ENCODE data around the gene ESPN. TPM values are rescaled to one million over a fixed set of nuclear protein-coding genes. Genes with fewer than 3 reads are reported as not detected.
A peak's percentile ranks its signal among the peaks of the same experiment; 100 is the strongest.

The ESPN gene
- total and polyA plus RNA-seq, 4 donors, result 0.29 to 28.7 (median 0.69) TPM

GRCh38 chr1:6456800-6457466 lies 32.4 kb downstream of the ESPN start:
- Histone ChIP-seq H3K27ac (ENCODE audit: low read depth in 1 of 2, low read length in 2 of 2) (no peak overlapping the region), H3K27me3 (ENCODE audit: control insufficient read depth in 1 of 2, insufficient read depth in 2 of 2, low read length in 1 of 2) (no peaks in the 10 kb centered on the region), H3K9me3 (ENCODE audit: control insufficient read depth, low read length) (no peaks in the 10 kb centered on the region), H3K36me3 (ENCODE audit: control insufficient read depth in 1 of 2, insufficient read depth in 2 of 2, low read length in 1 of 2) (no peaks in the 10 kb centered on the region), H3K4me1 (ENCODE audit: control insufficient read depth in 1 of 2, insufficient read depth in 2 of 2, low read length in 2 of 2) (no peaks in the 10 kb centered on the region), H3K4me3 (ENCODE audit: low read length in 2 of 2) (no peak overlapping the region)
- WGBS, 2 donors, result 79% methylated on average over 11 of the region's 11 CpGs
- ATAC-seq (ENCODE audit: low FRiP score) (no peak), DNase-seq (no peak)
- intact Hi-C loops (cut with DNase I), result no loop called here

- intact Hi-C loops (cut with DNase I), result no loop called here
- 17 to 27% methylated on average over 13 to 18 of the region's 18 CpGs for WGBS, 2 donors
- Histone ChIP-seq H3K36me3 (ENCODE audit: control insufficient read depth in 1 of 2, insufficient read depth in 2 of 2, low read length in 1 of 2) (no peaks in the 10 kb centered on the region), H3K27me3 (ENCODE audit: control insufficient read depth in 1 of 2, insufficient read depth in 2 of 2, low read length in 1 of 2) (no peaks in the 10 kb centered on the region), H3K4me1 (ENCODE audit: control insufficient read depth in 1 of 2, insufficient read depth in 2 of 2, low read length in 2 of 2) (no peaks in the 10 kb centered on the region), H3K4me3 (ENCODE audit: low read length in 2 of 2) (no peak overlapping the region), H3K27ac (ENCODE audit: low read depth in 1 of 2, low read length in 2 of 2) (no peak overlapping the region), H3K9me3 (ENCODE audit: control insufficient read depth, low read length) (no peaks in the 10 kb centered on the region)
- DNase-seq (no peak), ATAC-seq (ENCODE audit: low FRiP score) (no peak)
These were observed 35.3 kb downstream of the ESPN start for GRCh38 chr1:6459850-6460265.

- ATAC-seq (ENCODE audit: low FRiP score), result peak; percentile 22
These were observed 35.9 kb downstream of the ESPN start for GRCh38 chr1:6460301-6461050.

GRCh38 chr1:6461051-6461530 lies 36.5 kb downstream of the ESPN start:
- Histone ChIP-seq H3K9me3 (ENCODE audit: control insufficient read depth, low read length) (no peaks in the 10 kb centered on the region), H3K4me1 (ENCODE audit: control insufficient read depth in 1 of 2, insufficient read depth in 2 of 2, low read length in 2 of 2) (no peaks in the 10 kb centered on the region), H3K27me3 (ENCODE audit: control insufficient read depth in 1 of 2, insufficient read depth in 2 of 2, low read length in 1 of 2) (no peaks in the 10 kb centered on the region), H3K27ac (ENCODE audit: low read depth in 1 of 2, low read length in 2 of 2) (no peak overlapping the region), H3K4me3 (ENCODE audit: low read length in 2 of 2) (no peak overlapping the region), H3K36me3 (ENCODE audit: control insufficient read depth in 1 of 2, insufficient read depth in 2 of 2, low read length in 1 of 2) (no peaks in the 10 kb centered on the region)
- intact Hi-C loops (cut with DNase I), result no loop called here
- DNase-seq (no peak), ATAC-seq (ENCODE audit: low FRiP score) (no peak)
- 69 to 76% methylated on average over 40 of the region's 40 CpGs for WGBS, 2 donors

More at GRCh38 chr1:6460301-6461050, 35.9 kb downstream of the ESPN start:
- H3K36me3 ChIP-seq (ENCODE audit: control insufficient read depth in 1 of 2, insufficient read depth in 2 of 2, low read length in 1 of 2), result no peaks in the 10 kb centered on the region
- DNase-seq, result peak in 1 of 2 donors; percentile 58
- intact Hi-C loops (cut with DNase I), result no loop called here
- H3K27ac ChIP-seq (ENCODE audit: low read depth in 1 of 2, low read length in 2 of 2), result no peak overlapping the region
- H3K4me1 ChIP-seq (ENCODE audit: control insufficient read depth in 1 of 2, insufficient read depth in 2 of 2, low read length in 2 of 2), result no peaks in the 10 kb centered on the region
- H3K4me3 ChIP-seq (ENCODE audit: low read length in 2 of 2), result no peak overlapping the region
- no peaks in the 10 kb centered on the region for H3K27me3 ChIP-seq (ENCODE audit: control insufficient read depth in 1 of 2, insufficient read depth in 2 of 2, low read length in 1 of 2)
- WGBS, 2 donors, result 43 to 44% methylated on average over 39 of the region's 39 CpGs
- H3K9me3 ChIP-seq (ENCODE audit: control insufficient read depth, low read length), result no peaks in the 10 kb centered on the region

GRCh38 chr1:6461538-6462411 lies 37.2 kb downstream of the ESPN start:
- H3K4me1 ChIP-seq (ENCODE audit: control insufficient read depth in 1 of 2, insufficient read depth in 2 of 2, low read length in 2 of 2), result no peaks in the 10 kb centered on the region
- no peaks in the 10 kb centered on the region for H3K27me3 ChIP-seq (ENCODE audit: control insufficient read depth in 1 of 2, insufficient read depth in 2 of 2, low read length in 1 of 2)
- no peak for DNase-seq
- no peak for ATAC-seq (ENCODE audit: low FRiP score)
- no peaks in the 10 kb centered on the region for H3K9me3 ChIP-seq (ENCODE audit: control insufficient read depth, low read length)
- H3K27ac ChIP-seq (ENCODE audit: low read depth in 1 of 2, low read length in 2 of 2), result no peak overlapping the region
- no peak overlapping the region for H3K4me3 ChIP-seq (ENCODE audit: low read length in 2 of 2)
- no peaks in the 10 kb centered on the region for H3K36me3 ChIP-seq (ENCODE audit: control insufficient read depth in 1 of 2, insufficient read depth in 2 of 2, low read length in 1 of 2)
- WGBS, 2 donors, result 80 to 85% methylated on average over 47 to 48 of the region's 48 CpGs
- intact Hi-C loops (cut with DNase I), result no loop called here

GRCh38 chr1:6462412-6463119 lies 38.0 kb downstream of the ESPN start:
- no peaks in the 10 kb centered on the region for H3K36me3 ChIP-seq (ENCODE audit: control insufficient read depth in 1 of 2, insufficient read depth in 2 of 2, low read length in 1 of 2)
- DNase-seq (no peak), ATAC-seq (ENCODE audit: low FRiP score) (no peak)
- no peaks in the 10 kb centered on the region for H3K9me3 ChIP-seq (ENCODE audit: control insufficient read depth, low read length)
- no peaks in the 10 kb centered on the region for H3K4me1 ChIP-seq (ENCODE audit: control insufficient read depth in 1 of 2, insufficient read depth in 2 of 2, low read length in 2 of 2)
- WGBS, 2 donors, result 84 to 85% methylated on average over 13 of the region's 13 CpGs
- H3K4me3 ChIP-seq (ENCODE audit: low read length in 2 of 2), result no peak overlapping the region
- intact Hi-C loops (cut with DNase I), result no loop called here
- H3K27me3 ChIP-seq (ENCODE audit: control insufficient read depth in 1 of 2, insufficient read depth in 2 of 2, low read length in 1 of 2), result no peaks in the 10 kb centered on the region
- H3K27ac ChIP-seq (ENCODE audit: low read depth in 1 of 2, low read length in 2 of 2), result no peak overlapping the region

GRCh38 chr1:6463120-6463412 lies 38.5 kb downstream of the ESPN start:
- Histone ChIP-seq H3K27ac (ENCODE audit: low read depth in 1 of 2, low read length in 2 of 2) (no peak overlapping the region), H3K36me3 (ENCODE audit: control insufficient read depth in 1 of 2, insufficient read depth in 2 of 2, low read length in 1 of 2) (no peaks in the 10 kb centered on the region), H3K4me1 (ENCODE audit: control insufficient read depth in 1 of 2, insufficient read depth in 2 of 2, low read length in 2 of 2) (no peaks in the 10 kb centered on the region), H3K9me3 (ENCODE audit: control insufficient read depth, low read length) (no peaks in the 10 kb centered on the region), H3K4me3 (ENCODE audit: low read length in 2 of 2) (no peak overlapping the region), H3K27me3 (ENCODE audit: control insufficient read depth in 1 of 2, insufficient read depth in 2 of 2, low read length in 1 of 2) (no peaks in the 10 kb centered on the region)
- WGBS, 2 donors, result 71 to 100% methylated on average over 1 of the region's 1 CpG
- no peak for ATAC-seq (ENCODE audit: low FRiP score)
- intact Hi-C loops (cut with DNase I), result no loop called here
- DNase-seq, result no peak

GRCh38 chr1:6464514-6464836 lies 39.9 kb downstream of the ESPN start:
- no peak overlapping the region for H3K27ac ChIP-seq (ENCODE audit: low read depth in 1 of 2, low read length in 2 of 2)
- H3K4me1 ChIP-seq (ENCODE audit: control insufficient read depth in 1 of 2, insufficient read depth in 2 of 2, low read length in 2 of 2), result no peaks in the 10 kb centered on the region
- intact Hi-C loops (cut with DNase I), result no loop called here
- no peak for DNase-seq
- H3K9me3 ChIP-seq (ENCODE audit: control insufficient read depth, low read length), result no peaks in the 10 kb centered on the region
- no peaks in the 10 kb centered on the region for H3K27me3 ChIP-seq (ENCODE audit: control insufficient read depth in 1 of 2, insufficient read depth in 2 of 2, low read length in 1 of 2)
- no peaks in the 10 kb centered on the region for H3K36me3 ChIP-seq (ENCODE audit: control insufficient read depth in 1 of 2, insufficient read depth in 2 of 2, low read length in 1 of 2)
- ATAC-seq (ENCODE audit: low FRiP score), result no peak
- 91% methylated on average over 7 of the region's 7 CpGs for WGBS, 2 donors
- no peak overlapping the region for H3K4me3 ChIP-seq (ENCODE audit: low read length in 2 of 2)
